Astrocyte (in vitro differentiated cells and primary cell): ENCODE results near the gene SMYD2.

Experiments used
- EZH2 ChIP-seq: IDR thresholded peaks from 2 replicates; pipeline ENCODE4 v1.6.1; 2012; ENCODE audit warnings: mild to moderate bottlenecking, low read length, inconsistent platforms; ENCODE audit not compliant: insufficient read depth
- TF ChIP-seq, protein P1 (sequence below): IDR thresholded peaks from 2 replicates; pipeline ENCODE4 v1.5.1; 2011; ENCODE audit warnings: low read depth, mild to moderate bottlenecking, inconsistent platforms, low read length, moderate library complexity; ENCODE audit not compliant: insufficient read depth

DNA sequence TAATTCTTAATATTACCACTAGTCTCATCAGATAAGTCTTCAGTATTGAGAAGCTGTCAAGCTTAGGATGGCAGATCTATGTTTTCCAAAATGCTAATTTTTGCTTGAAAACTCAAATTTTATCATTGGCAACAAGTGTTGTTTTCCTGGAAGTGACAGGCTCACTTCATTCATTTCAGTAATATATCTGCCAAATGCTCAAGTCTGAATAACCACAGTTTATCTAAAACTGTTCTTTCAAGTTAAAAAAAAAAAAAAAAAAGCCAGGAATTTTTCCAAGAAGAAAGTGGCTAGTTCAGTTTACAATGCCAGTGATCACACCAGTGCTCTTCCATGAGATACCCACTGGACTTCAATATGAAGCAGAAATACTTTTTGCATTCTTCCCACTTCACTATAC, 20.6 kb downstream of the SMYD2 start:
- TF ChIP-seq EZH2, result no peak
- TF ChIP-seq, protein P1, sequence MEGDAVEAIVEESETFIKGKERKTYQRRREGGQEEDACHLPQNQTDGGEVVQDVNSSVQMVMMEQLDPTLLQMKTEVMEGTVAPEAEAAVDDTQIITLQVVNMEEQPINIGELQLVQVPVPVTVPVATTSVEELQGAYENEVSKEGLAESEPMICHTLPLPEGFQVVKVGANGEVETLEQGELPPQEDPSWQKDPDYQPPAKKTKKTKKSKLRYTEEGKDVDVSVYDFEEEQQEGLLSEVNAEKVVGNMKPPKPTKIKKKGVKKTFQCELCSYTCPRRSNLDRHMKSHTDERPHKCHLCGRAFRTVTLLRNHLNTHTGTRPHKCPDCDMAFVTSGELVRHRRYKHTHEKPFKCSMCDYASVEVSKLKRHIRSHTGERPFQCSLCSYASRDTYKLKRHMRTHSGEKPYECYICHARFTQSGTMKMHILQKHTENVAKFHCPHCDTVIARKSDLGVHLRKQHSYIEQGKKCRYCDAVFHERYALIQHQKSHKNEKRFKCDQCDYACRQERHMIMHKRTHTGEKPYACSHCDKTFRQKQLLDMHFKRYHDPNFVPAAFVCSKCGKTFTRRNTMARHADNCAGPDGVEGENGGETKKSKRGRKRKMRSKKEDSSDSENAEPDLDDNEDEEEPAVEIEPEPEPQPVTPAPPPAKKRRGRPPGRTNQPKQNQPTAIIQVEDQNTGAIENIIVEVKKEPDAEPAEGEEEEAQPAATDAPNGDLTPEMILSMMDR, result no peak
